Right lobe of liver (tissue), 6 donors: Measurements from ENCODE around the gene NDUFV2. TPM values are rescaled to one million over a fixed set of nuclear protein-coding genes. Genes with fewer than 3 reads are reported as not detected.

ENCODE experiments used
- ATAC-seq, 4 donors: fragments of 200-7000 bp; cut with Tn5 transposase; one replicate each; pipeline ENCODE4 v1.9.1; 2020; ENCODE audit warnings: mild to moderate bottlenecking in 4 of 4, moderate library complexity in 4 of 4
- DNase-seq, 3 donors: peaks; one replicate each; pipeline ENCODE4 v3.0.0-alpha.2; 2020
- H3K27ac ChIP-seq, 3 donors: fragments of 200-600 bp; one replicate each; pipeline ENCODE4 v1.8.0; 2022
- H3K27me3 ChIP-seq, 2 donors: fragments of 200-600 bp; one replicate each; pipeline ENCODE4 v1.8.0; 2022
- H3K36me3 ChIP-seq, 4 donors: fragments of 200-600 bp; sonication (generic) in 1 of 4; one replicate each; pipeline versions ENCODE4 v1.5.1 to v1.8.0; 2017 to 2022; ENCODE audit warnings: control low read depth in 1 of 4
- H3K4me1 ChIP-seq, 4 donors: fragments of 200-600 bp; sonication (generic) in 1 of 4; one replicate each; pipeline versions ENCODE4 v1.5.1 to v1.8.0; 2017 to 2022; ENCODE audit warnings: control low read depth in 1 of 4
- H3K4me3 ChIP-seq, 3 donors: fragments of 200-600 bp; one replicate each; pipeline ENCODE4 v1.8.0; 2022
- H3K9me3 ChIP-seq, 4 donors: fragments of 200-600 bp; sonication (generic) in 1 of 4; one replicate each; pipeline versions ENCODE4 v1.5.1 to v1.8.0; 2017 to 2022; ENCODE audit warnings: control low read depth in 1 of 4
- POLR2A ChIP-seq: fragments of 450-650 bp; IDR thresholded peaks from one replicate; pipeline ENCODE4 v1.6.1; 2017; ENCODE audit warnings: antibody characterized with exemption, mild to moderate bottlenecking
- WGBS: methylation state at CpG from one replicate; pipeline ENCODE4 v1.1.6; 2018; ENCODE audit warnings: low coverage, low lambda C conversion rate; ENCODE audit not compliant: insufficient coverage; ENCODE audit errors: missing lambda C conversion rate; 5-methylcytosine and 5-hydroxymethylcytosine counted together
- intact Hi-C, 2 donors: fragments of 100-400 bp; cut with DNase I; formaldehyde crosslinking; loops; one replicate each; pipeline versions ENCODE4 v1.11.2 to v1.14.1; 2022
- total RNA-seq, 6 experiments: library from RNA; depleted of rRNA in 2 of 6; stranded (reverse); fragments of >200 nt in 2 of 6; fragmentation: NEBNext Ultra II Directional in 3 of 6; extraction: Animal tissue kit (Norgen Biotek cat#: 25700) in 3 of 6; gene quantifications; one replicate each; pipeline versions ENCODE4 v1.1.0 to v1.2.4, GENCODE V29; 2016 to 2023
- TF ChIP-seq, protein P1 (sequence below), 4 donors: fragments of 200-600 bp in 3 of 4; fragments of 450-650 bp in 1 of 4; IDR thresholded peaks; one replicate each; pipeline versions ENCODE4 v1.5.1 to v1.8.0; 2016 to 2022; ENCODE audit warnings: antibody characterized with exemption in 4 of 4, mild to moderate bottlenecking in 2 of 4
- donor health status: DM: no; HTN: yes; CAD: no.
- donor health status: DM: no; HTN: no; CAD: no.
- donor health status: DM: no; HTN: no; CAD: no.
- donor health status: DM: no; HTN: yes; CAD: no.
- donor health status: DM: no; HTN: yes; CAD: no.

The NDUFV2 gene
- total RNA-seq, 6 experiments from 2014 or later, result 164 to 236 (median 183) TPM

DNA sequence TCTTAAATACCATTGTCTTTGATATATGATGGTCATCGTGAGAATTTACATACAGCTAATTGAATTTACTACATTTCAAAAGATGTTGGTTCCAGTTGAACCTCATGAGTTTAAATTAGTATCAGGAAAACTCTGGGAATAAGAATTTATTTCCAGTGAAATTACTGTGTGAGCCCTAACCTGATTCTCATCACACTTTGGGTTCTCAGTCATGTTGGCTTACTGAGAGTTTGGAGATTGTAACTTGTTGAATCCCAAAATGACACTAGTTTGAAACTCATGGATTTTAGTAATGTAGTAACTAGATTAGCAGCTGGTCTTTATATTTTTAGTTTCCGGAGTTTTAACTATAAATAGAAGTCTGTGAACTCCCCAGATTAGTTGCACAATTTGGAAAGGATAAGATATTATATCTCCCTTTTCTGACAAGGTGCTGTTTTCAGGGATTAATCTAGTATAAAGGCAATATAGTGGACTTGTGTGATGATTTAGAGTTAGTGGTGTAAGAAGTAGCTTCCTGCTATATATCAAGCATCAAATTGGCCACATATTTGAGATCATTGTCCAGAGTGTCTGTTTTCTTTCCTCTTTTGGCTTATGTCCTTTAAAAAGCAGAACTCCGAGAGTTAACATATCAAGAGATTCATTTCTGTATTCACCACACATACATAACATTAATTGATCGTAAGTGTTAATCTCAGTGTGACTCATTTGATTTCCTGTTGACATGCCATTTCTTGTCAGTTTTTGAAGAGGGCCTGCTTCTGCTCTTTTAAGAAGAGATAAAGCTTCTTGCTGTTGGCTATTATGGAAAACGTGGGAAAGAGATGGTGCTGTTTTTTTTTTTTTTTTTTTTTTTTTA, 15.7 kb downstream of the NDUFV2 start:
- 24% methylated on average over 5 of the region's 5 CpGs for WGBS
- no peak for TF ChIP-seq POLR2A
- TF ChIP-seq, protein P1, sequence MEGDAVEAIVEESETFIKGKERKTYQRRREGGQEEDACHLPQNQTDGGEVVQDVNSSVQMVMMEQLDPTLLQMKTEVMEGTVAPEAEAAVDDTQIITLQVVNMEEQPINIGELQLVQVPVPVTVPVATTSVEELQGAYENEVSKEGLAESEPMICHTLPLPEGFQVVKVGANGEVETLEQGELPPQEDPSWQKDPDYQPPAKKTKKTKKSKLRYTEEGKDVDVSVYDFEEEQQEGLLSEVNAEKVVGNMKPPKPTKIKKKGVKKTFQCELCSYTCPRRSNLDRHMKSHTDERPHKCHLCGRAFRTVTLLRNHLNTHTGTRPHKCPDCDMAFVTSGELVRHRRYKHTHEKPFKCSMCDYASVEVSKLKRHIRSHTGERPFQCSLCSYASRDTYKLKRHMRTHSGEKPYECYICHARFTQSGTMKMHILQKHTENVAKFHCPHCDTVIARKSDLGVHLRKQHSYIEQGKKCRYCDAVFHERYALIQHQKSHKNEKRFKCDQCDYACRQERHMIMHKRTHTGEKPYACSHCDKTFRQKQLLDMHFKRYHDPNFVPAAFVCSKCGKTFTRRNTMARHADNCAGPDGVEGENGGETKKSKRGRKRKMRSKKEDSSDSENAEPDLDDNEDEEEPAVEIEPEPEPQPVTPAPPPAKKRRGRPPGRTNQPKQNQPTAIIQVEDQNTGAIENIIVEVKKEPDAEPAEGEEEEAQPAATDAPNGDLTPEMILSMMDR (IDR thresholded peaks at IDR 0.05), result no peak
- no peaks in the 10 kb centered on the region for H3K9me3 ChIP-seq
- peaks cover 0 to 26% (median 13%) of the 10 kb centered on the region in 4 donors for H3K36me3 ChIP-seq
- peak; percentile 24 to 57 (median 31) for ATAC-seq
- peak overlapping the region in 2 of 3 donors; percentile 27 to 86 for H3K27ac ChIP-seq
- peaks cover 0 to 31% (median 14%) of the 10 kb centered on the region in 4 donors for H3K4me1 ChIP-seq
- H3K4me3 ChIP-seq, result no peak overlapping the region
- H3K27me3 ChIP-seq, result no peaks in the 10 kb centered on the region
- intact Hi-C loops, result no loop called here
- no peak for DNase-seq

DNA sequence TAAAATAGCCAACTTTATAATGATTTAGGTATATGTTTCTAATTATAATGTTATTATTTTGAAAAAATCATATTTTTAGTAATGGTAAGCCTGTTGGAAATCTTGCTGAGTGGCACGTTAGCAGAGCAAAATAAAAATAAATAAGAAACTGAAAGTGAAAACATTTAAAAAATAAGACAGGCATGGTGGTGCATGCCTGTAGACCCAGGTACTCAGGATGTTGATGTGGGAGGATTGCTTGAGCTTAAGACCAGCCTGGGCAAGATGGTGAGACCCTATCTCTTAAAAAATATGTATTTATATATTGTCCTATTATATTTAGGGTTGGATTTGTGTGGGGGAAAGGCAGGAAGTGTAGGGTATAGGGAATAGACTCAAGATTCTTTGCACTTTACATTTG, 18.3 kb downstream of the NDUFV2 start:
- 15% methylated on average over 1 of the region's 1 CpG for WGBS
- Histone ChIP-seq H3K27me3 (no peaks in the 10 kb centered on the region), H3K4me1 (peaks cover 0 to 23% (median 10%) of the 10 kb centered on the region in 4 donors), H3K27ac (no peak overlapping the region), H3K36me3 (peaks cover 0 to 46% (median 17%) of the 10 kb centered on the region in 4 donors), H3K9me3 (no peaks in the 10 kb centered on the region), H3K4me3 (no peak overlapping the region)
- TF ChIP-seq POLR2A, result no peak
- TF ChIP-seq, protein P1 (IDR thresholded peaks at IDR 0.05), result no peak
- DNase-seq (no peak), ATAC-seq (no peak)
- intact Hi-C loops, result no loop called here

DNA sequence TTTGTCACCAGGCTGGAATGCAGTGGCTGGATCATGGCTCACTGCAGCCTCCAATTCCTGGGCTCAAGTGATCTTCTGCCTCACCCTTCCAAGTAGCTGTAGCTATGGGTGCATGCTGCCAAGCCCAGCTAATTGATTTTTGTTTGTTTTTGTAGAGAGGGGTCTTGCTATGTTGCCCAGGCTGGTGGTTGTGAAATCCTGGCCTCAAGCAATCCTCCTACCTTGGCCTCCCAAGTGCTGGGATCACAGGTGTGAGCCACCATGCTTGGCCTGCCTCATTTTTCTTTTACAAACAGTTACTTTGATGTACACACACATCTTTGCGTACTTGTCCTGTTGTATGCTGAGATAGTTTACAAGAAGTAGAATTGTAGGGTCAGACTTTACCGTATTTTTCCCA, 21.0 kb downstream of the NDUFV2 start:
- peaks cover 0 to 9% (median 4%) of the 10 kb centered on the region in 4 donors for H3K4me1 ChIP-seq
- intact Hi-C loops, result no loop called here
- H3K36me3 ChIP-seq, result peaks cover 2 to 74% (median 31%) of the 10 kb centered on the region in 4 donors
- ATAC-seq, result no peak
- no peaks in the 10 kb centered on the region for H3K27me3 ChIP-seq
- H3K9me3 ChIP-seq, result no peaks in the 10 kb centered on the region
- no peak overlapping the region for H3K4me3 ChIP-seq
- no peak for DNase-seq
- TF ChIP-seq POLR2A, result no peak
- TF ChIP-seq, protein P1 (IDR thresholded peaks at IDR 0.05), result no peak
- H3K27ac ChIP-seq, result no peak overlapping the region
- WGBS, result 100% methylated on average over 2 of the region's 2 CpGs

DNA sequence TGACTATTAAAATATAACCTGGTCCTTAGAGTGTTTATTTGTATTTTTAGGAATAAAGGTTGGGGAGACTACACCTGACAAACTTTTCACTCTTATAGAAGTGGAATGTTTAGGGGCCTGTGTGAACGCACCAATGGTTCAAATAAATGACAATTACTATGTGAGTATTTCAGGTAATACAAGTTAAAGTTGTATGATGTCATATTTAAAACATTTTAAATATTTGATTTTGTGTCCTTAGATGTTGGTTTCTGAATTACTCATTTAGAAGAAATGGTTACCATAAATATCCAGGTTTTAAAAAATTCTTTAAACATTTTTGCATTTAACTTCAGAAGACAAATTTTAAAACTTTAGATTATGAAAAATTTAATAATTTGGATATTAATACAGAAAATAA, 22.3 kb downstream of the NDUFV2 start:
- H3K9me3 ChIP-seq, result no peaks in the 10 kb centered on the region
- no peaks in the 10 kb centered on the region for H3K27me3 ChIP-seq
- no peak for TF ChIP-seq POLR2A
- TF ChIP-seq, protein P1 (IDR thresholded peaks at IDR 0.05), result no peak
- DNase-seq (no peak), ATAC-seq (no peak)
- 82% methylated on average over 1 of the region's 1 CpG for WGBS
- H3K4me3 ChIP-seq, result no peak overlapping the region
- H3K36me3 ChIP-seq, result peaks cover 2 to 78% (median 36%) of the 10 kb centered on the region in 4 donors
- no peak overlapping the region for H3K27ac ChIP-seq
- intact Hi-C loops, result no loop called here
- peaks cover 0 to 8% (median 3%) of the 10 kb centered on the region in 4 donors for H3K4me1 ChIP-seq
